HEK293T (cell line): Measurements from ENCODE around the gene TTC28.
"Not testable (repeated sequence)": the region's sequence is repeated elsewhere in the genome, so short reads cannot be mapped to it uniquely, and the experiment has no call there.

ENCODE experiments used
- CTCF ChIA-PET: fragments of 350-600 bp; formaldehyde crosslinking; extraction: SDS; loops from one replicate; lab custom pipeline; 2021; ENCODE audit warnings: antibody characterized with exemption, inconsistent platforms; lab: Yijun Ruan, JAX
- POLR2A ChIA-PET: fragments of 350-600 bp; formaldehyde crosslinking; extraction: SDS; loops from one replicate; lab custom pipeline; 2020; ENCODE audit warnings: antibody characterized with exemption, inconsistent platforms; lab: Yijun Ruan, JAX
- DNase-seq: peaks from one replicate; pipeline ENCODE4 v3.0.0; 2012; ENCODE audit warnings: mixed read lengths; ENCODE audit errors: extremely low spot score
- ARNT ChIP-seq: fragments of 450-650 bp; IDR thresholded peaks from 2 replicates; pipeline ENCODE4 v1.6.1; 2017; ENCODE audit warnings: mild to moderate bottlenecking
- BHLHE40 ChIP-seq: fragments of 450-650 bp; IDR thresholded peaks from 2 replicates; pipeline ENCODE4 v1.6.1; 2016; ENCODE audit warnings: mild to moderate bottlenecking, moderate library complexity, borderline replicate concordance
- CTBP1 ChIP-seq: fragments of 450-650 bp; IDR thresholded peaks from 2 replicates; pipeline ENCODE4 v1.6.1; 2016; ENCODE audit warnings: borderline replicate concordance
- ELF4 ChIP-seq: fragments of 450-650 bp; IDR thresholded peaks from 2 replicates; pipeline ENCODE4 v1.6.1; 2017; ENCODE audit warnings: antibody characterized with exemption
- FOXA1 ChIP-seq: fragments of 450-650 bp; IDR thresholded peaks from 2 replicates; pipeline ENCODE4 v1.6.1; 2016; ENCODE audit warnings: mild to moderate bottlenecking
- FOXK2 ChIP-seq: fragments of 450-650 bp; IDR thresholded peaks from 2 replicates; pipeline ENCODE4 v1.6.1; 2016; ENCODE audit warnings: mild to moderate bottlenecking
- FOXM1 ChIP-seq: fragments of 450-650 bp; IDR thresholded peaks from 2 replicates; pipeline ENCODE4 v1.6.1; 2017; ENCODE audit warnings: mild to moderate bottlenecking, borderline replicate concordance
- HDGF ChIP-seq: fragments of 450-650 bp; IDR thresholded peaks from 2 replicates; pipeline ENCODE4 v1.6.1; 2017; ENCODE audit warnings: antibody characterized with exemption, borderline replicate concordance
- L3MBTL2 ChIP-seq: fragments of 450-650 bp; conservative IDR thresholded peaks from 2 replicates; pipeline ENCODE4 v1.6.1; 2016; ENCODE audit warnings: mild to moderate bottlenecking
- LEF1 ChIP-seq: fragments of 450-650 bp; IDR thresholded peaks from 2 replicates; pipeline ENCODE4 v1.6.1; 2017; ENCODE audit warnings: mild to moderate bottlenecking, borderline replicate concordance
- NFRKB ChIP-seq: fragments of 450-650 bp; IDR thresholded peaks from 2 replicates; pipeline ENCODE4 v1.6.1; 2016; ENCODE audit warnings: mild to moderate bottlenecking, moderate library complexity
- SP1 ChIP-seq: fragments of 450-650 bp; IDR thresholded peaks from 2 replicates; pipeline ENCODE4 v1.6.1; 2017
- SUZ12 ChIP-seq: fragments of 450-650 bp; IDR thresholded peaks from 2 replicates; pipeline ENCODE4 v1.6.1; 2016; ENCODE audit warnings: mild to moderate bottlenecking
- TARDBP ChIP-seq: fragments of 450-650 bp; IDR thresholded peaks from 2 replicates; pipeline ENCODE4 v1.6.1; 2016
- ZNF384 ChIP-seq: fragments of 450-650 bp; IDR thresholded peaks from 2 replicates; pipeline ENCODE4 v1.6.1; 2016
- TF ChIP-seq, protein P1 (sequence below): fragments of 450-650 bp; IDR thresholded peaks from 2 replicates; pipeline ENCODE4 v1.6.1; 2016

Gene TTC28

DNA sequence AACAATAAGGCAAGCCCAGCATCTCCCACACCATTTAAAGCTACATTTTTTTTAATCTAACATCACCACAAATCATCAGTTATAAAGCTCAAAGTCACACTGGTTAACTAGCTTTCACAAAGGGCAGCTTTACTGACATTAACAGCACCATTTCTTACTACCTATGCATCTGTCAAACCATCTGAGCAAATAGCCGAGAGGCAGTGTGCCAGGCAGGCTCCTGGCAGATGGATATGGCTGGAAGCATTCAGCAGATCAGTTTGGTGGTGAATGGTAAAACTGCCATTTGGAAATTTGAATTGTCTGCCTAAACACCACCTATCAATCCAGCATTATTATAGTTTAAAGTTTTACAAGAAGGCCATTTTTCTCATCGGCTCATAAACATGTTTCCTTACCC is 131.2 kb downstream of the TTC28 start:
- POLR2A ChIA-PET: no interaction called here
- CTCF ChIA-PET: no interaction called here
- DNase-seq: no peak
- no peak for TF ChIP-seq FOXK2
- no peak for TF ChIP-seq LEF1
- no peak for TF ChIP-seq FOXM1
- TF ChIP-seq ARNT: no peak
- TF ChIP-seq ZNF384: no peak
- TF ChIP-seq SP1: no peak
- TF ChIP-seq FOXA1: no peak
- TF ChIP-seq ELF4: no peak
- TF ChIP-seq SUZ12: no peak
- no peak for TF ChIP-seq CTBP1
- TF ChIP-seq TARDBP: no peak
- no peak for TF ChIP-seq BHLHE40

GRCh38 chr22:28547132-28547842 is 132.4 kb downstream of the TTC28 start:
- no peak for TF ChIP-seq HDGF
- TF ChIP-seq SP1: no peak
- TF ChIP-seq SUZ12: no peak
- TF ChIP-seq FOXA1: no peak
- TF ChIP-seq BHLHE40: no peak
- TF ChIP-seq FOXK2: no peak
- CTCF ChIA-PET: no interaction called here
- POLR2A ChIA-PET: no interaction called here
- no peak for DNase-seq

- TF ChIP-seq ELF4 (no peak), TARDBP (no peak), SP1 (no peak), BHLHE40 (no peak), CTBP1 (no peak), LEF1 (no peak), FOXM1 (no peak), FOXK2 (no peak), ZNF384 (no peak), HDGF (no peak), FOXA1 (no peak), L3MBTL2 (no peak), SUZ12 (no peak), NFRKB (no peak), ARNT (no peak)
- TF ChIP-seq, protein P1, sequence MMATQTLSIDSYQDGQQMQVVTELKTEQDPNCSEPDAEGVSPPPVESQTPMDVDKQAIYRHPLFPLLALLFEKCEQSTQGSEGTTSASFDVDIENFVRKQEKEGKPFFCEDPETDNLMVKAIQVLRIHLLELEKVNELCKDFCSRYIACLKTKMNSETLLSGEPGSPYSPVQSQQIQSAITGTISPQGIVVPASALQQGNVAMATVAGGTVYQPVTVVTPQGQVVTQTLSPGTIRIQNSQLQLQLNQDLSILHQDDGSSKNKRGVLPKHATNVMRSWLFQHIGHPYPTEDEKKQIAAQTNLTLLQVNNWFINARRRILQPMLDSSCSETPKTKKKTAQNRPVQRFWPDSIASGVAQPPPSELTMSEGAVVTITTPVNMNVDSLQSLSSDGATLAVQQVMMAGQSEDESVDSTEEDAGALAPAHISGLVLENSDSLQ: no peak
- POLR2A ChIA-PET: no interaction called here
- CTCF ChIA-PET: no interaction called here
- no peak for DNase-seq
These were observed 135.2 kb downstream of the TTC28 start for GRCh38 chr22:28544431-28544868.

DNA sequence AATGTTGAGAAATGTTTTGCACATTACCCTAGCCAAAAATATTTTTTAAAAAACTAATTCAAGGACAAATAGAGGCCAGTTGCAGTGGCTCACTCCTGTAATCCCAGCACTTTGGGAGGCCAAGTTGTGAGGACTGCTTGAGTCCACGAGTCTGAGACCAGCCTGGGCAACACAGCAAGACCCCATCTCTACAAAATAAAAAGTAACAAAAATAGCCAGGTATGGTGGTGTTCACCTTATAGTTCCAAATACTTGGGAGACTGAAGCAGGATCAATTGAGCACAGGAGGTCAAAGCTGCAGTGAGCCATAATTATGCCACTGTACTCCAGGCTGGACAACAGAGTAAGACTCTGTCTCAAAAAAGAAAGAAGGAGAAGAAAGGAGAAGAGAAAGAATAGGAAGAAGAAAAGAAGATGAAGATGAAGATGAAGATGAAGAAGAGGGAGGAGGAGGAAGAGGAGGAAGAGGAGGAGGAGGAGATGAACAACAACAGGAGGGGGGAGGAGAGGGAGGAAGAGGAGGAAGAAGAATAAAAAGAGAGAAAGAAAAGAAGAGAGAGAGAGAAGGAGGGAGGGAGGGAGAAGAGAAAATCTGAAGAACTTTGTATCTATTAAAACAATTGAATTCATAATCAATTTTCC is 136.5 kb downstream of the TTC28 start:
- ChIA-PET CTCF (interaction anchor here (0.7 kb wide), 1 partner anchor 491 kb away, joined by 3 read pairs; no protein-coding TSS in a partner anchor), POLR2A (no interaction called here)
- no peak for DNase-seq
- TF ChIP-seq, protein P1: no peak
- TF ChIP-seq CTBP1: no peak
- TF ChIP-seq ARNT: no peak
- TF ChIP-seq FOXM1: no peak
- no peak for TF ChIP-seq ELF4
- no peak for TF ChIP-seq HDGF
- TF ChIP-seq L3MBTL2: no peak
- TF ChIP-seq FOXK2: no peak

DNA sequence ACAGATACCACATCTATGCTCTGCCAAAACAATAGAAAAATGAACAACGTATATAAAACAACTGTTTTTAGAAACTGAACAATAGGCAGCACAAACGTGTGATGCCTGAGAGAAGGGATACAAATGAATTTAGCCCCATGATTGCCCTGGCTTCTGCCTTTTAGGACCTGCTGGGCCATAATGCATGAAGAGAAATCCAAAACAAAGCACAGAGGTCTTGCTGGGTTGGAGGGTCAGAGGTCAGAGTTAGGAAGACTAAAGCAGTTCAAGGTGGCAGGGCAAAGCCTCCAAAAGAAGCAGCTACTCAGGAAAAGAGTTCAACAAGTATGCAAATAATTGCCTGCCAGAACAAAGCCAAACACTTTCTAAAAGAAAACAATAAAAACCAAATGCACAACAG is 138.5 kb downstream of the TTC28 start:
- DNase-seq: no peak
- ChIA-PET POLR2A (no interaction called here), CTCF (no interaction called here)
- TF ChIP-seq FOXM1 (no peak), ARNT (no peak), BHLHE40 (no peak), HDGF (no peak), SP1 (no peak), FOXK2 (no peak), FOXA1 (no peak), TARDBP (no peak), NFRKB (no peak), LEF1 (no peak)

DNA sequence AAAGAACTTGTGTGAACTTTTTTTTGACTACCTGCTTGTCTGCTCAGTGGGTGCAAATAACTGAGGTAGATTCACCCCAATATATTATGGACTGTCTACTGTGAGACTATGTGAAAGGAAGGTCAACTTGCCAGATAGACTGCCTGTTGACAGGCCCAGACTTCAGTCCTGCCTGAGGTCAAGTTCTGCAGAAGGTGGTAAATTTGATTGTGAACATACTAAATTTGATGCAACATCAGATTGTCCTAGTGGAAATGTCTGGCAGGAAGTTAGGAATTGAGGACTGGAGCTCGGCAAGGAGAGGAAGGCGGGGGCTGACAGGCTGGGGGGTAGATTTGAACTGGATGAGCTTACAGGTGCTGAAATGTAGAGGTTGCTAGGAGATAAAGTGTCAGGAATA is 140.7 kb downstream of the TTC28 start:
- no peak for TF ChIP-seq FOXM1
- TF ChIP-seq SUZ12: no peak
- CTCF ChIA-PET: interaction anchor here (0.6 kb wide), 1 partner anchor 136 kb away, joined by 3 read pairs; no protein-coding TSS in a partner anchor
- no peak for DNase-seq

DNA sequence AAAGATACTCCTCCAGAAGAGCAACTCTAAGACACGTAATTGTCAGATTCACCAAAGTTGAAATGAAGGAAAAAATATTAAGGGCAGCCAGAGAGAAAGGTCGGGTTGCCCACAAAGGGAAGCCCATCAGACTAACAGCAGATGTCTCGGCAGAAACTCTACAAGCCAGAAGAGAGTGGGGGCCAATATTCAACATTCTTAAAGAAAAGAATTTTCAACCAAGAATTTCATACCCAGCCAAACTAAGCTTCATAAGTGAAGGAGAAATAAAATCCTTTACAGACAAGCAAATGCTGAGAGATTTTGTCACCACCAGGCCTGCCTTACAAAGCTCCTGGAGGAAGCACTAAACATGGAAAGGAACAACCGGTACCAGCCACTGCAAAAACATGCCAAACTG is 149.1 kb downstream of the TTC28 start:
- POLR2A ChIA-PET, CTCF ChIA-PET, DNase-seq: not testable (repeated sequence)

More for the DNA sequence above, 140.7 kb downstream of the TTC28 start:
- POLR2A ChIA-PET: no interaction called here

- POLR2A ChIA-PET, CTCF ChIA-PET, DNase-seq: not testable (repeated sequence)
These were observed 150.5 kb downstream of the TTC28 start for GRCh38 chr22:28529144-28529543.
